Left kidney (tissue), 2 donors: ENCODE results near the gene CDCA3. TPM values are rescaled to one million over a fixed set of nuclear protein-coding genes. Genes with fewer than 3 reads are reported as not detected.
A peak's percentile ranks its signal among the peaks of the same experiment; 100 is the strongest.
"Not testable (repeated sequence)": the region's sequence is repeated elsewhere in the genome, so short reads cannot be mapped to it uniquely, and the experiment has no call there.

ENCODE experiments used
- DNase-seq: peaks from one replicate; pipeline ENCODE4 v3.0.0-alpha.2; 2013
- polyA plus RNA-seq: library from polyadenylated mRNA; unstranded; fragments of 120-200 nt; gene quantifications from one replicate; pipeline ENCODE4 v1.2.1, GENCODE V29; 2013; ENCODE audit not compliant: insufficient read length

Gene CDCA3
- polyA plus RNA-seq, 1 donor, result 42.7 TPM

- peak; percentile 97 for DNase-seq
Observed at GRCh38 chr12:6873094-6874014, 22.3 kb upstream of the CDCA3 start, which contains the start of gene SPSB2. SPSB2 (minus strand) TSS chr12:6873303; CDS start chr12:6872901, 402 bp downstream.

DNA sequence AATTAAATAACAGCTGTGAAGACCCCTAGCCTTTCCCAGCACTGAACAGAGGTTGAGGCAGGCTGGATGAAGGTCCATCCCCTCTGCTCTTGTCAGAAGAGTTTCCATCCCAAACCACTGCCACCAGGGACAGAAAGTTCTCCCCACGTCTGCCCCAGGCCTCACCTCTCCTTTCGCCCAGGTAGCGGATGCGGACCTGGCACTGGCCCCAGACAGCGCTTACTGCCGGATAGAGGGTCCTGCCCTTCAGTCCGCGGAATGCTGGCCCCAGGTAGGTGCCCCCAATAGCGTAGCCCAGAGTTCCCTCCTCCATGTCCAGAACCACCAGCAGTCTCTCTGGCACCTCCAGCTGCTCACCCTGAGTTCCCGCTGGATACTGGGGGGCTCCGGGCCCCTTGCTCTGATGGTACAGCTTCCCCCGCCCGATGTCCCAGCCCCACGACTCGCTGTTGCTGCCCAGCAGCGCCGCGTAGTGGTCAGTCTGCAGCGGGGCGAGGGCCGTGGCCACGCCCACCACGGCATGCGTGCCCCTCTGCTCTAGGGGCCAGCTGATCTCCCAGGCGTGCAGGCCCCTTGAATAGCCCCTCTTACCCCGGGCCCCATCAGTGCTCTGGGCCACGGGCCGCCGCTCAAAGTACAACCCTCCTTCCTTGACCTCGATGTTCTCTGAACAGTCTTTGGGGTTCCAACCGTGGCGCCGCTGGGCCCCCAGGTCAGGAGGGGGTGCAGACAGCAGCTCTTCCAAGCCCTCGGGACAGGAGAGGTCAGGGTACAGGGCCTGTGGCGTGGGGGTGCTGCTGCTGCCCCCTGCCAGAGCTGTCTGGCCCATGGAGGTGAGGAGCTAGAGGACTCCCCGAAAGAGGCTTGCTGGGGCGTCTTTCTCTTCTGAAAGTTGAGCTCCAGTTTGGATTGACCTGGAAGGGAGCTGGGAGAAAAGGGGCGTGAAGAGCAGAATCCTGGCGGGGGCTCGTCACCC, 21.3 kb upstream of the CDCA3 start:
- peak; percentile 80 for DNase-seq

DNA sequence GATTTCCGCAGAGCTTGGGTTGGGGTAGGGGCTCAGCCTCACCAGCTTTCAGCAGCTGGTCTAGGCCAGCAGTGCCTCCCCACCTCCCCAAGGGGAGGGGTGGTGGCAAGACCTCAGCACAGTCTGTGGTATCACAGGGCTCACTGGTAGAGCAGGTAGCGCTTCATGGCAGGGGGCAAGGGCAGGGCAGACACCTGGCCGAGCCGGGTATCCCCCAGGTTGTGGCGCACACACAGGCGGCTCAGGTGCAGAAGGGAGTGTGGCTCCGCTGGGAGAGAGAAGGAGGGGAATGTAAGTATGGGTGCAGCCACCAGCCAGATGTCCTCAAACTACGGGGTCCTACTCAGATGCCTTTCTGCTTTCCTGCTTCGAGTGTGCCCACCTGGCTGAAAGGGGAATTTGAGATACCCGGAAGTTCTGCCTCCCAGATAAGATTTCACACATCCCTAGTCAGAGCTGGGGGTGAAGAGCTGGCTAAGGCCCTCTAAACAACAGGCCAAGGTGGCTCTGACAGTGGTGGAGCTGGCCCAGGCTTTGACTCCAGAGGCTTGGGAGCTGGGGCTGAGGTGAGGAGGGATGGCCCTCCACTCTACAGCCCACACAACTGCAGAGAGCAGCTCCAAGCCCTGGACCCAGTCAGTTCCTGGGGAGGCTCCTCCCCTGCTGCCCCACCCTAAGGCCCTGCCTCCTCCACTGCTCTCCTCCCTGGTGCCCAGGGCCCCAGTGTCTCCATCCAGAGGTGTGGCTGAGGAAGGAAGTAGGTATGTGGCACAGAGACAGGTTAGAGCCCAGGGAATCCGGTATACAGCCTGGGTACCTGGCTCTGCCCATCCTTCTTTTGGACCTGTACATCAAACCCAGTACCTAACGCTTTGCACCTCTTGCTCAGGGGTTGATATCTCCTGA, 20.2 kb upstream of the CDCA3 start:
- no peak for DNase-seq

GRCh38 chr12:6870304-6870703, 19.2 kb upstream of the CDCA3 start:
- DNase-seq, result not testable (repeated sequence)

DNA sequence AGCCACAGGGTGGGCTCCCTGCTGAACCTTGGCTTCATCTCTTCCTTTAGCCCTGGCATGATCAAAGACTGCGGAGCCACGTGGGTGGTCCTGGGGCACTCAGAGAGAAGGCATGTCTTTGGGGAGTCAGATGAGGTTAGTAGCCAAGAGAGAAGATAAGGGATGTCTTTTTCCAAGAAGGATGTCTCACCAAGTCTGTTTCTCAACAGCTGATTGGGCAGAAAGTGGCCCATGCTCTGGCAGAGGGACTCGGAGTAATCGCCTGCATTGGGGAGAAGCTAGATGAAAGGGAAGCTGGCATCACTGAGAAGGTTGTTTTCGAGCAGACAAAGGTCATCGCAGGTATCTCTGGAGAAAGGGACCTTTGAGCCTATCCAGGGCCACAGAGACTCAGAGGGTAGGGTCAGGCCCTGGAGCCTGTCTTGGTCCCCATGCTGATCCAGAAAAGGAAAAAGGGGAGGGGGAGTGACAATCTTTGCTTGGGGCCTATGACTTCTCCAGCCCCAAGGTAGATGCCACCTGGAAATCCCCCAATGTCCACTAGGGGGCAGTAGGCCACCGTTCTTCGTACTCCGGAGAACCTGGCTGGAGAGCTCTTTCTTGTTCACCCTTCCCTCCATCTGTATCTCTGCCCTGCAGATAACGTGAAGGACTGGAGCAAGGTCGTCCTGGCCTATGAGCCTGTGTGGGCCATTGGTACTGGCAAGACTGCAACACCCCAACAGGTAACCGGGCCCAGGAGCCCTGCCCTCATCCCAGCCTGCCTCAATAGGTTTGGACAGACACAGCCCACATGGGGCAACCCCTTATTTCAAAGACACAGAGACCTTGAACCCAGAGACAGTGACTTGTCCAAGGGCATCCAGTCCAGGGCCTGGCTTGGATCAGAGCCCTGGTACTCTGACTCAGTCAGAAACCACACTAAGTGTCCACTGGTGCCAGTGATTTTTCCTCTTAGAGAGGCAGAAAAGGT, 18.2 kb upstream of the CDCA3 start:
- DNase-seq, result peak; percentile 88

GRCh38 chr12:6868211-6869048, 17.3 kb upstream of the CDCA3 start:
- no peak for DNase-seq

GRCh38 chr12:6867413-6868210, 16.5 kb upstream of the CDCA3 start, which contains the start of gene TPI1:
TPI1 (plus strand) TSS chr12:6867531; CDS start chr12:6867567, 36 bp downstream.
- DNase-seq, result peak; percentile 69

GRCh38 chr12:6866920-6867412, 15.9 kb upstream of the CDCA3 start:
- no peak for DNase-seq

GRCh38 chr12:6866163-6866919, 15.3 kb upstream of the CDCA3 start:
- no peak for DNase-seq

DNA sequence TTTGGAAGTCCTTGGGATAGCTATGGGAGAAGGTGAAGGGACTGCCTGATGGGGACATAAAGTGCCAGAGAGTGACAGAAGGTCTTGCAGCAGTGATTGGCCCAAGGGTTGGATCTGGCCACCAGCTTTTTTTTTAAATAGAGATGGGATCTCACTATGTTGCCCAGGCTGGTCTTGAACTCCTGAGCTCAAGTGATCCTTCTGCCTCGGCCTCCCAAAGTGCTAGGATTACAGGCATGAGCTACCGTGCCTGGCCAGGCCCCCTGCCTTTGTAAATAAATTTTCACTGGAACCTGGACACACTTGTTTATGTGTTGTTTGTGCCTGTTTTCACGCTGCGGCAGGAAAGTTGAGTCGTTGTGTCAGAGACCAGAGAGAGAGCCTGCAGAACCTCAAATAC, 14.2 kb upstream of the CDCA3 start:
- not testable (repeated sequence) for DNase-seq

DNA sequence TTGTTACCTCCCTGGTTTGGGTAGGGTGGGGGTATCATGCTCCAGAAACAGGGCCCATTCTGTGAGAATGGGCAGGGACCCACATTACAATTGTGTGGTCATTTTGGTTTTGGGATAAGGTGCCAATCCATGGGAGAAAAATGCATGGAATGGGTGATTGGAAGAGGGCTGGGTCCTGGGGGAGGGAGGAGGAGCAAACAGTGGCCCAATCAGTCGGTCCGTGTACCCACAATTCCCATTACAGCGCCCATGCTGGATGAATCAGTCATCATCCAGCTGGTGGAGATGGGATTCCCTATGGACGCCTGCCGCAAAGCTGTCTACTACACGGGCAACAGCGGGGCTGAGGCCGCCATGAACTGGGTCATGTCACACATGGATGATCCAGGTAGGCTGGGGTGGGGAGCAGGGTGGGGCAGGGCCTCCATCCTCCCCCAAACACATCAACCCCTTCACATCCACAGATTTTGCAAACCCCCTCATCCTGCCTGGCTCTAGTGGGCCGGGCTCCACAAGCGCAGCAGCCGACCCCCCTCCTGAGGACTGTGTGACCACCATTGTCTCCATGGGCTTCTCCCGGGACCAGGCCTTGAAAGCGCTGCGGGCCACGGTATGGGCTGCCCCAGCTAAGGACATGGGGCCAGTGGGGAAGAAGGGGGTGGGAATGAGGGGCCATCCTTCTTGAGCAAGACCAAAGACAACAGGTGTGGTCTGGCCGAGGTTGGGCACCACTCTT, 12.7 kb upstream of the CDCA3 start:
- DNase-seq, result no peak

- DNase-seq, result no peak
Observed at GRCh38 chr12:6863033-6863432, 11.9 kb upstream of the CDCA3 start.

DNA sequence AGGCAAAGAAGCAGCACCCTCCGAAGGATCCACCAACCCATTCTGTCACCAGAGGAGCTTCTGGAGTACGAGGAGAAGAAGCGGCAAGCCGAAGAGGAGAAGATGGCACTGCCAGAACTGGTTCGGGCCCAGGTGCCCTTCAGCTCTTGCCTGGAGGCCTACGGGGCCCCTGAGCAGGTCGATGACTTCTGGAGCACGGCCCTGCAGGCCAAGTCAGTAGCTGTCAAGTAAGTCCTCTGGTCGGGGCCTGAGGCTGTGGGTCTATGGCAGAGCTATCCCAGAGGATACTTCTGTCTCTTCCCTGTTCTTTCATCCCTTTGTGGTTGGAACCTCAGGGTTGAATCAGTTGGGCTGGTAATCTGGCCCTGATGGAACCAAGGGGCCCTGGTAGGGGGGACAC, 10.3 kb upstream of the CDCA3 start:
- DNase-seq, result no peak

- DNase-seq, result no peak
Observed at GRCh38 chr12:6860942-6861341, 9.9 kb upstream of the CDCA3 start.

DNA sequence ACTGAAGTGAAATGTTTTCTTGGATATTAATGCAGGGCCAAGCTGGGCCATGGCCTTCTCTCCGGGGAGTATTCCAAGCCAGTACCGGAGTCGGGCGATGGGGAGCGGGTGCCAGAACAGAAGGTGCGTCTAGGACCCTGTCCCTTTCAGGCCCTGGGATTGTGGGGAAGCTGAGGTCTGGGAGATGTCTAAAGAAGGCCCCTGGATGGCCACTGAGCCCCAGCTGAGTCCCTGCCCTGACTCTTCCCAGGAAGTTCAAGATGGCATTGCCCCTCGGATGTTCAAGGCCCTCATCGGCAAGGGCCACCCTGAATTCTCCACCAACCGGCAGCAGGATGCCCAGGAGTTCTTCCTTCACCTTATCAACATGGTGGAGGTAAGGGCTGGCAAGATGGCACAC, 9.0 kb upstream of the CDCA3 start:
- DNase-seq, result no peak

DNA sequence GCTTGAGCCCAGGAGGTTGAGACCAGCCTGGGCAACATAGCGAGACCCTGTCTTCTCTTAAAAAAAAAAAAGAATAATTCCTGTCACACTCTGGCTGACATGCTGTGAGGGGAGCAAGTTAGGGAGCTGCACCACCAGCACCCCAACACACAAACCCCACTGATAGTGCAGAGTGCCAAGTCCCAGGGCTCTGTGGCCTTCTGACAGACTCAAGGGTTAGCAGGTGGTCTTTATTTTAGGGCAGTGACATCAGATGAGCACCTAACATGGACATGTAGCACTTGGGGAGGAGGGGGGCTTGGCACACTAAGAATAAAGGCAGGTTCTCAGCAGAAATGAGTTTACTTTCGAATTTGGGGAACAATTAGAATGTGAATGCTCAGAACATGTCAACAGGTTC, 7.7 kb upstream of the CDCA3 start:
- no peak for DNase-seq

- DNase-seq, result no peak
Observed at GRCh38 chr12:6855322-6855721, 4.2 kb upstream of the CDCA3 start.
